Dermis blood vessel endothelial cell (primary cell): Measurements from ENCODE around the gene LAMA3. TPM values are rescaled to one million over a fixed set of nuclear protein-coding genes. Genes with fewer than 3 reads are reported as not detected.
"Not testable (repeated sequence)": the region's sequence is repeated elsewhere in the genome, so short reads cannot be mapped to it uniquely, and the experiment has no call there.

Experiments used
- DNase-seq: peaks from one replicate; pipeline ENCODE4 v3.0.0; 2010
- total RNA-seq: library from RNA; depleted of rRNA; stranded (reverse); fragments of >200 nt; gene quantifications from 2 replicates; pipeline ENCODE4 v1.2.3, GENCODE V29; 2014

LAMA3 gene
- total RNA-seq, 1 donor from 2014 or later, result 14.1 TPM

GRCh38 chr18:23704806-23705205 lies 15.6 kb downstream of the LAMA3 start:
- DNase-seq, result no peak

- DNase-seq, result no peak
These were observed 17.9 kb downstream of the LAMA3 start for GRCh38 chr18:23706971-23707640.

- DNase-seq, result no peak
These were observed 20.8 kb downstream of the LAMA3 start for GRCh38 chr18:23710068-23710527.

GRCh38 chr18:23710946-23711345 lies 21.7 kb downstream of the LAMA3 start:
- DNase-seq, result no peak

- DNase-seq, result no peak
These were observed 22.2 kb downstream of the LAMA3 start for GRCh38 chr18:23711426-23711825.

GRCh38 chr18:23712445-23712844 lies 23.2 kb downstream of the LAMA3 start:
- no peak for DNase-seq

GRCh38 chr18:23714576-23714975 lies 25.3 kb downstream of the LAMA3 start:
- no peak for DNase-seq

- not testable (repeated sequence) for DNase-seq
These were observed 26.8 kb downstream of the LAMA3 start for GRCh38 chr18:23716079-23716478.

GRCh38 chr18:23716516-23716915 lies 27.3 kb downstream of the LAMA3 start:
- peak; percentile 58 for DNase-seq

GRCh38 chr18:23716966-23717365 lies 27.7 kb downstream of the LAMA3 start:
- DNase-seq, result no peak

GRCh38 chr18:23718243-23718720 lies 29.0 kb downstream of the LAMA3 start:
- DNase-seq, result peak; percentile 45

GRCh38 chr18:23718731-23719130 lies 29.5 kb downstream of the LAMA3 start:
- DNase-seq, result no peak

- DNase-seq, result peak; percentile 92
These were observed 30.5 kb downstream of the LAMA3 start for GRCh38 chr18:23719634-23720201.

- peak; percentile 38 for DNase-seq
These were observed 32.6 kb downstream of the LAMA3 start for GRCh38 chr18:23721696-23722480.

GRCh38 chr18:23722646-23723045 lies 33.4 kb downstream of the LAMA3 start:
- no peak for DNase-seq

- no peak for DNase-seq
These were observed 33.9 kb downstream of the LAMA3 start for GRCh38 chr18:23723121-23723520.

GRCh38 chr18:23724681-23725080 lies 35.4 kb downstream of the LAMA3 start:
- DNase-seq, result no peak

GRCh38 chr18:23725351-23725750 lies 36.1 kb downstream of the LAMA3 start:
- no peak for DNase-seq

GRCh38 chr18:23725827-23726661 lies 36.8 kb downstream of the LAMA3 start:
- no peak for DNase-seq

- DNase-seq, result no peak
These were observed 38.6 kb downstream of the LAMA3 start for GRCh38 chr18:23727707-23728493.

GRCh38 chr18:23730857-23731256 lies 41.6 kb downstream of the LAMA3 start:
- no peak for DNase-seq

GRCh38 chr18:23731861-23732260 lies 42.6 kb downstream of the LAMA3 start:
- no peak for DNase-seq
